ENCODE results near the gene GNG7.
"Not testable (repeated sequence)": the region's sequence is repeated elsewhere in the genome, so short reads cannot be mapped to it uniquely, and the experiment has no call there.

GNG7 gene

DNA sequence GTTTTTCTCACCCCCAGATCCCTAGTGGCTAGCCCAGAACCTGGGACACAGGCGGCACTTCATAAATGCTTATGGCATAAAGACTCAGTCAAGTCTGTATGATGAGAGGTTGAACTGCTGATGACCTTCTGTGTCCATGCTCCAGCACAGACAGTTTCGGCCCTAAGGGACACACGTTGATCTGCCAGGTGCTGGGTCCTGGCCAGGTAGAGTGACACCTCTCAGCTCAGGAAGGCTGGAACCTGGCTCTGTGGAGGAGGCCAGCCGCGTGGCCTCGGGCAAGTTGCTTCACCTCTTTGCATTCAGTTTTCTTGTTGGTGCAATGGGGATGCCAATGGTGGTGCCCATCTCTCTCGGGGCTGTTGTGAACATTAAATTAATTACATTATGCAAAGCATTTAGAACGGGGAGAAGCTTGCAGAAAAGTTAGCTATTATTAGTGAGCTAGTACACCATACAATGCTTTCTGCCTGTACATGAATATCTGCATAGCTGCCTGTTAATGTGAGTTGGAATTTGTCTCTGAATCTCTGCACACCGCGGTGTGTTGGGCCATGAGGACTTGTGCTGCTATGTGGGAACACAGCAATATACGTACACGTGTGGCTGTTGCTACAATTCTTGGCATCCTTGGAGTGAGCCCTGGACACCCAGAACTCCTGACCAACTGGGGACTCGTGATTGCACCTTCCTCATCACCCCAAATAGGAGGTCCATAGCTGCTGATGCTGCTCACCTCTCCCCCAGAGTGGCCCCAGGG is 218.1 kb downstream of the GNG7 start:
- no peak for DNase-seq (ENCODE audit: low spot score)

DNA sequence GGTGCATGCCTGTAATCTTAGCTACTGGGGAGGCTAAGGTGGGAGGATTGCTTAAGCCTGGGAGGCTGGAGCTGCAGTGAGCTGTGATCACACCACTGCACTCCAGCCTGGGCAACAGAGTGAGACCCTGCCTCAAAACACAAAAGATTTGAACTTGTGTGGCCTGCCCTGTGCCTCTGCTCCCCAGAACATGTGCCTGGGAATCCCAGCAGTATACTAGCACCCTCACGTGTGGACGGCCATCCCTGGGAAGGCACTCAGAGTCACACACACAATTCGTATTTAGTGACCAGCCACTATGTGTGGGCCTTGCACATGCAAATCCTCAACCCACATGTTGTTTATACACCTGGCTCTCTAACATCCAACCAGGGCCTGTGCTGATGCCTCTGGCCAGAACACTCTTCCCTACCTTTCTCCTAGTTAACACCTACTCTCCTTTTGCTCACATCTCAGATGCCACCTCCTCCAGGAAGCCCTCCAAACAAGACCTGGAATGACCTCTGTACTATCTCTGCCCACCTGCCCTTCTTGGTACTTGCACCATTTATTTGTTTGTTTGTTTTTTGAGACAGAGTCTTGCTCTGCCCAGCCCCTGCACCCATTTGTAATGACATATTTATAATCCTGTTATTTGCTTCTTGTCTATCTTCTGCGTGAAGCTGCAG is 218.9 kb downstream of the GNG7 start:
- no peak for DNase-seq (ENCODE audit: low spot score)

DNA sequence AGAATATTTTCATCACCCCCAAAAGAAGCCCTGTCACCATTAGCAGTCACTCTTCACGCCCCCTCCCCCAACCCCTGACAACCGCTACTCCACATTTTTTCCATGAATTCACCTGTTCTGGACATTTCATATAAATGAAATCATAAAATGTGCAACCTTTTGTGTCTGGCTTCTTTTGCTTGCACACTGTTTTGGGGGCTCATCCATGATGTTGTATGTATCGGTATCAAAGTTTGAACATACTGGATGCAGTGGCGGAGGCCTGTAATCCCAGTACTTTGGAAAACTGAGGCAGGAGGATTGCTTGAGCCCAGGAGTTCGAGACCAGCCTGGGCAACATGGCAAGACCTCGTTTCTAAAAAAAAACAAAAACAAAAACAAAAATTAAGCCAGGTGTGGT is 219.4 kb downstream of the GNG7 start:
- no peak for DNase-seq (ENCODE audit: low spot score)

DNA sequence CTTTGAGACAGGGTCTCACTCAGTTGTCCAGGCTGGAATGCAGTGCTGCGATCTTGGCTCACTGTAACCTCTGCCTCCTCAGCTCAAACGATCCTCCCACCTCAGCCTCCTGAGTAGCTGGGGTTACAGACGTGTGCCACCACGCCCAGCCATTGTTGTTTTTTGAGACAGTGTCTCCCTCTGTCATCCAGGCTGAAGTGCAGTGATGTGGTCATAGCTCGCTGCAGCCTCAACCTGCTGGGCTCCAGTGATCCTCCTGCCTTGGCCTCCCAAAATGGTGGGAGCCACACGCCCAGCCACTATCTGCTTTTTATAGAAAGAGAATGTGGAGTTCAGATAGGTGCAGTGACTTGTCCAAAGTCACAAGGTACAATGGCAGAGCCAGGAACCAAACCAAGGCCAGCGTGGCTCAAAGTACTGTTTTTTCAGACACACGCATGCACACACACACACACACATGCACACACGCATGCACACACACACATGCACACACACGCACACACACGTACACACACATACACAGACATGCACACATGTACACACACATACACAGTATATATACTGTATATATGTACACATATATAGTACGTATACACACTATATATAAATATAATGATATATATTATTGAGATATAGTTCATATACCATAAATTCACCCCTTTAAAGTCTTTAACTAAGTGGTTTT is 220.0 kb downstream of the GNG7 start:
- no peak for DNase-seq (ENCODE audit: low spot score)

DNA sequence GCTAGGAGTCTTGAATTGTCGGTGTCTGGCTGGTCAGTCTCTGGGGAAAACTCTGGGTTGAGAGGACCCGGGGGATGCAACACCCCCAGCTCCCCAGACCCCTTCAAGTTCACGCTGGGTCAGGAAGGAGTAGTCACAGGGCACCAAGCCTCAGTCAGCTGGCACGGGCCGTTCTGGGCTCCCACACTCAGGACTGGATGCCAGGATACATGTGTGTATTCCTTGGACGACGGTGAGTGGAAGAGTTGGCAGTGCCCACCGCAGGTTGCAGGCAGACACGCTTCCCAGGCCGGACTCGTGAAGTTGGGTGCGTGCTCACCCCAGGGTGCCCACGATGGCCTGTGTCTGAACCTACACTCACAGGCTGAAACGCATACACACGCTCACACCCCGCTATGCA is 221.0 kb downstream of the GNG7 start:
- DNase-seq (ENCODE audit: low spot score) = no peak

DNA sequence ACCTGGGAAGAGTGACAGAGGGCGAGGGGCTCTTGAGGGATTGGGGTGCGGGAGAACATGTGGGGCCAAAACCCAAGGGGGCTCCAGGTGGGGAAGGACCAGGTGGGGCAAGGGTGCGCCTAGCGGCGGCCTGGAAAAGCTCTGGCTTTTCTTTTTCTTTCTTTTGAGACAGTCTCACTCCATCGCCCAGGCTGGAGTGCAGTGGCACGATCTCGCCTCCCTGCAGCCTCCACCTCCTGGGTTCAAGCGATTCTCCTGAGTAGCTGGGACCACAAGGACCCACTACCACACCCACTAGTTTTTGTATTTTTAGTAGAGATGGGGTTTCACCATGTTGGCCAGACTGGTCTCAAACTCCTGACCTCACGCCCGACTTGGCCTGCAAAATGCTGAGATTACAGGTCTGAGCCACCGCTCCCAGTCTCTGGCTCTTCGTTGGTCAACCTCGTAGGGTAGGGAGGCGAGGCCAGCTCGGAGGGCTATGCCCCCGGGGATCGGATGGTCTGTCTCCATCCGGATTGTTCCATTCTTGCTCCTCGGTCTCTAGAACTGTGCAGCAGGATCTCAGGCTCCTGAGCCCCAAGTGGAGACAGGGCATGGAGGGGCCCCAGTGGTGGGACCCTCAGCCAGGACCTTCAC is 222.8 kb downstream of the GNG7 start:
- DNase-seq (ENCODE audit: low spot score) = no peak

DNA sequence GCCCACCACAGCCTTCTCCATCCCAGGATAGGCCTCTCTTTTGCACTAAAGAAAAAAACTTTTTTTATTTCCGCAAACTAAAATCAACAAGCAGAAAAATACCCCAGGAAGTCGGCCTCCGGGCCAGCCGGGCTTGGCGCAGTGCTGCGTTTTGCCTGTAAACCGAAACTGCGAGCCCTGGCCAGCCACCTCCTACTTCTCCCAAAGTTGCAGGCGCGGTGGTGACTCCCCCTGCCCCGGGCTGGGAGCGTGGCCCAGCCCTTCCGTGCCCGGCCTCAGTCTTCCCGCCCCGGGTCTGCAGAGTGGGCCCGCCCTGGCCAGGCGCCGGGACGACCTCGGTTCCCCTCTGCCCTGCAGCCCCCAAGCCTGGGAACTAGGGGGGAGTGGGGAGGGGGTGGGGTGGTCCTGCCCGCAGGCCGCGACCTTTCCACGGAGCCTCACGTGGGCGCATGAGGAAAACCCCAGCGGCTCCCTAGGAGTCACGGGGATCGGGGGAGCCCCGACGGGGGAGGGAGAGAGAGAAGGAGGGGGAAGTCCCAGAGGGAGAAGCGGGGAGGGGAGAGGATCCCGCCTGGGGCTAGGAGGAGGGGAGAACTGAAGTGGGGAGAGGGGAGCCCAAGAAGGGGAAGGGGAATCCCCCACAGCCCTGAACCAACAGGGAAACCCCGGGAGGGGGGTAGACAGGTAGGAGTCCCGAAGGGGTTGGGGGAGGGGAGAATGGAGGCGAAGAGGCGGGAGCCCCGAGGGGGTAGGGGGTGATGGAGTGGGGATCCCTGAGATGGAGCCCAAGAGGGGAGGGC is 223.5 kb downstream of the GNG7 start:
- peak; percentile 65 for DNase-seq (ENCODE audit: low spot score)

DNA sequence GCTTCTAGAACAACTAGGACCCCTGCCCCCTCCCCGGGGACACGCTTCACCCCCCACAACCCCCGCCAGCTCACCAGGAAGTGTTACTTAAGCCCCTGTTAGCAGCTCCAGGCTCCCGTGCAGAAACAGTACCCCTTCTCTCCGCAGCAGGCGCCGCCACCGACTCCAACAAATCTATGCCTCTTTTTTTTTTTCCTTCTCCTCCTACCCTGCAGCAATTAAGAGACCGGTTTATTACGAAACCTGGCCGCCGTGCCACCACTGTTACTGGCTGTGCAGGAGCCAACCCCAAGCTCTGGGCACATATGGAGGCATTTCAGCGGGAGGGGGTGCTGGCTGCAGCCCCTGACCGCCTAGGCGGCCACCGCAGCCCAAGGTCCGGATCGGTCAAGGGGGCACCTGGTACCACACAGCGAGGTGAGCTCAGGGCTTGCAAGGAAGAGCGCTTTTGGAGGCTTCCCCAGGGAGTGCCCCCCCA is 224.2 kb downstream of the GNG7 start:
- peak; percentile 48 for DNase-seq (ENCODE audit: low spot score)

DNA sequence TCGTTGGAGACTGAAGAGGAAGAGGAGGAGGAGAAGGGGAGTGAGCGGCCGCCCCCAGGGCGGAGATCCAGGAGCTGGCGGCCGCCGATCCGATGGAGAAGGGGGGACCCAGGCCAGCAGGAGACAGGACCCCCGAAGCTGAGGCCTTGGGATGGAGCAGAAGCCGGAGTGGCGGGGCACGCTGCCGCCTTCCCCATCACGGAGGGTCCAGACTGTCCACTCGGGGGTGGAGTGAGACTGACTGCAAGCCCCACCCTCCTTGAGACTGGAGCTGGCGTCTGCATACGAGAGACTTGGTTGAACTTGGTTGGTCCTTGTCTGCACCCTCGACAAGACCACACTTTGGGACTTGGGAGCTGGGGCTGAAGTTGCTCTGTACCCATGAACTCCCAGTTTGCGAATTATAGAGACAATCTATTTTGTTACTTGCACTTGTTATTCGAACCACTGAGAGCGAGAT is 224.7 kb downstream of the GNG7 start:
- no peak for DNase-seq (ENCODE audit: low spot score)

DNA sequence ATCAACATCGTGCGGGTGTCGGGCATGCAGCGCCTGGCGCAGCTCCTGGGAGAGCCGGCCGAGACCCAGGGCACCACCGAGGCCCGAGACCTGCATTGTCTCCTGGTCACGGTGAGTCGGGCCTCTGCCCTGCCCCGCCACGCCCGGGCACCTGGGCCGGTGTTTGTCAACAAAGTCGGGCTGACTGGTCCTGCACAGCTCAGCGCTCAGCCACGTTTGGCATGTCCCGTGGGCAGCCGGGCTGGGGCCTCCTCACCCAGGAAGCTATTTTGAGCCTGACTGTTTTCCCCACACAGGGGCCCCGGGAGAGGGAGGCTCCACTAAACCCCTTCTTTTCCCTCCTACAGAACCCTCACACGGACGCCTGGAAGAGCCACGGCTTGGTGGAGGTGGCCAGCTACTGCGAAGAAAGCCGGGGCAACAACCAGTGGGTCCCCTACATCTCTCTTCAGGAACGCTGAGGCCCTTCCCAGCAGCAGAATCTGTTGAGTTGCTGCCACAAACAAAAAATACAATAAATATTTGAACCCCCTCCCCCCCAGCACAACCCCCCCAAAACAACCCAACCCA is 225.3 kb downstream of the GNG7 start:
- no peak for DNase-seq (ENCODE audit: low spot score)

DNA sequence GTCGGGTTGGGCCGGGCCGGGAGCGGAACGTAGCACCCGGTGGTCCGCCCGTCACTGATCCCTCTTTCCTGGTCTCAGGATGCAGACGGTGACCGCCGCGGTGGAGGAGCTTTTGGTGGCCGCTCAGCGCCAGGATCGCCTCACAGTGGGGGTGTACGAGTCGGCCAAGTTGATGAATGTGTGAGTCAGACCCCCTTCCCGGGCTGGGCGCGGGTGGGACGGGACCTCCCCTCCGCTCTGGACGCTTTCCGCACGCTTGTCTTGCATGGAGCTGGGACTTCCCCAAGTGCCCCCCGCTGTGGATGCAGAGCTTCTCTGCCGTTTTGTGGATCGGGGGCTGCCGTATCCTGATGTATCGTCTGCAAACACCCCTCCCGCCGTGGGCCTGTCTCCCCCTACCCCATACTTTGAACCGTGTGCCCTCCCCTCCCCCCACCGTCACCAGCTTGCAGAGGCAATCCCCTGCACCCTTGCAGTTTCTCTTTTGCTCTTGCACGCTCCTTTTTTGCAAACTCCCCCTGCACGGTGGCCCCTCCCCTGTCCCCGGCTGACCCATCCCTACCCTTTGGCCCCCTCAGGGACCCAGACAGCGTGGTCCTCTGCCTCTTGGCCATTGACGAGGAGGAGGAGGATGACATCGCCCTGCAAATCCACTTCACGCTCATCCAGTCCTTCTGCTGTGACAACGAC is 225.9 kb downstream of the GNG7 start:
- peak; percentile 62 for DNase-seq (ENCODE audit: low spot score)

DNA sequence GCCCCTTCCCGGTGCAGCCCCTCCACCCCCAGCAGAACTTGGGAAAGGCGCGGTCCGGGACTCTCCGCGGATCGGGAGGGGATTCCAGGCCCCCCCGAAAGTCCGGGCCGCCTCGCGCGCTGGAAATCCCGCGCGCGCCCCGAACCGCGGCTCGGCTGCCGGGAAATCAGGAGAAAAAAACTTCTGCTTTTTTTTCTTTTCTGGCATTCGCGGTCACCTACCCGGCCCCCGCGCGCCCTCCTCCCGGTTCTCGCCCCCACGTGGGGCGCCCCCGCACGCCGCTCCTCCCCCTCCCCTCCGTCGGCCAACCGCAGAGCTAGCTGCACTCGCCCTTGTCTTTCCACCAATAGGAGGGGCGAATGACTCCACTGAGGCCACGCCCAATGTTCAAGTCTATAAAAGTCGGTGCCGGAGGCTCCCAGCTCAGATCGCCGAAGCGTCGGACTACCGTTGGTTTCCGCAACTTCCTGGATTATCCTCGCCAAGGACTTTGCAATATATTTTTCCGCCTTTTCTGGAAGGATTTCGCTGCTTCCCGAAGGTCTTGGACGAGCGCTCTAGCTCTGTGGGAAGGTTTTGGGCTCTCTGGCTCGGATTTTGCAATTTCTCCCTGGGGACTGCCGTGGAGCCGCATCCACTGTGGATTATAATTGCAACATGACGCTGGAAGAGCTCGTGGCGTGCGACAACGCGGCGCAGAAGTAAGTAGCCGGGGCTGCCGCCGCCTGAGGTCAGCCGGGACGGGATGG is 226.6 kb downstream of the GNG7 start, which contains the start of gene GADD45B:
GADD45B (plus strand) TSS at position 426 of the 749 bp plus-strand sequence; CDS start at position 658, 232 bp downstream.
- peak; percentile 98 for DNase-seq (ENCODE audit: low spot score)

DNA sequence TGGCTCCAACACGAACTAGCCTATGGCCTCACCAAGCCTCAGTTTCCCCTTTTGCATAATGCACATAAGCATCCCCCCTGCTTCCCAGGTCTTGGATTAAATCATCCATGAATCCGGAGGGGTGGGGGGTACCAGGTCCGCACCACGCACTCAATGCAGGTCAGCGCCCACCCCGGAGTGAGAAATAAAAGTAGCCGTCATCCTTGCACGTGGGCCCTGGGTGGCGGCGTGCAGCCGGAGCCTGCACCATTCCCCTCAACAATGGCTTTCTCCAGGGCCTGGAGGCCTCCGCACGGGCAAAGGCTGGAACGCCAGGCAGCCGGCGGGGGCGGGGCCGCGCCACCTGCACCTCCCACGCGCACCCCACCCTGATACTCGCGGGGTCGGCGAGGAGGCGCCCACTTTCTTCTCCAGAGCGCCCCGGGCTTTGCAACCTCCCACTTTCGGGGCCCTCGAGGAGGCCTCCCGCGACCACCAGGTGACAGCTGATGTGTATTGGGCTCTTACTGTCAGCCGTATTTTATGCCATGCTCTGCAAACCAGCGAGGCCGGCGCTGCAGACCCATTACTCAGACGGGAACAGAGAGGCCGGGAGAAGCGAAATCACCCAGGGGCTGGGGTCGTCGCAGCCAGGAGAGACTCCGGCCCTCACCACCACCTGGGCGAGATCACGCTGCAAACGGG is 227.3 kb downstream of the GNG7 start:
- peak; percentile 63 for DNase-seq (ENCODE audit: low spot score)

DNA sequence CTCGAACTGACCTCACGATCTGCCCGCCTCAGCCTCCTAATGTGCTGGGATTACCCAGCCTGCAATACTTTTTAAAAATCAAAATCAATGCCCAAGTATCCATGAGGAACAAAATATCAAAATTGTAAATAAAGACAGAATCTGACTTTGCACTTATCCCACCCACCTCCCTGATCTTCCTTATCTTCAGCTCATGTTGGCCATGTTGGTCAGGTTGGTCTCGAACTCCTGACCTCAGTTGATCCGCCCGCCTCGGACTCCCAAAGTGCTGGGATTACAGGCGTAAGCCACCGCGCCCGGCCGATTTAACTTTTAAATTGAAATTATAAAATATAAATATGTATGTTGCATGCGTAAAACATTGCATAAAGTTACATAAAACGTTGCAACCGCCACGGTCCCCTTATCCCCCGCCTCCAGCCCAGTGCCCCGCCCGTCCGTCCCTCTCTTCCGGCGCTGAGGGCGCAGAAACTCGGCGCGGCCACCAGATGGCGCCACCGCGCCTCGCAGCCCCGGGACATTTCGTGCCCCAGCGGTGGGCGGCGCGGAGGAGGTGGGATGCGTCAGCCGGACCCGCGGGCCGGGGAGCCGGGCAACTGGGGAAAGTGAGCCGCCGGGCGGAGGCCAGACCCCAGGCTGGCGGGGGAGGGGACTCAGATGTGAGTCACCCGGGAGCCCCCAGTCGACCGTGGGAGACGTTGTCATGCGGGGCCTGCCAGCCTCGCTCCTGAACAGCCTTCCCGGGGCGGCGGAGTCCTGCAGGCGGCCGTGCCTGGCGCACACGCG is 228.1 kb downstream of the GNG7 start:
- peak; percentile 88 for DNase-seq (ENCODE audit: low spot score)

DNA sequence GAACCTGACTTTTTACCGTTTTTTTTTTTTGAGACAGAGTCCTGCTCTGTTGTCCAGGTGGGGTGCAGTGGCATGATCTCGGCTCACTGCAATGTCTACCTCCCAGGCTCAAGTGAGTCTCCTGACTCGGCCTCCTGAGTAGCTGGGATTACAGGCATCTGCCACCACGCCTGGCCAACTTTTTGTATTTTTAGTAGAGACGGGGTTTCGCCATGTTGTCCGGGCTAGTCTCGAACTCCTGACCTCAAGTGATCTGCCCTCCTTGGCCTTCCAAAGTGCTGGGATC is 232.6 kb downstream of the GNG7 start:
- DNase-seq (ENCODE audit: low spot score) = not testable (repeated sequence)

DNA sequence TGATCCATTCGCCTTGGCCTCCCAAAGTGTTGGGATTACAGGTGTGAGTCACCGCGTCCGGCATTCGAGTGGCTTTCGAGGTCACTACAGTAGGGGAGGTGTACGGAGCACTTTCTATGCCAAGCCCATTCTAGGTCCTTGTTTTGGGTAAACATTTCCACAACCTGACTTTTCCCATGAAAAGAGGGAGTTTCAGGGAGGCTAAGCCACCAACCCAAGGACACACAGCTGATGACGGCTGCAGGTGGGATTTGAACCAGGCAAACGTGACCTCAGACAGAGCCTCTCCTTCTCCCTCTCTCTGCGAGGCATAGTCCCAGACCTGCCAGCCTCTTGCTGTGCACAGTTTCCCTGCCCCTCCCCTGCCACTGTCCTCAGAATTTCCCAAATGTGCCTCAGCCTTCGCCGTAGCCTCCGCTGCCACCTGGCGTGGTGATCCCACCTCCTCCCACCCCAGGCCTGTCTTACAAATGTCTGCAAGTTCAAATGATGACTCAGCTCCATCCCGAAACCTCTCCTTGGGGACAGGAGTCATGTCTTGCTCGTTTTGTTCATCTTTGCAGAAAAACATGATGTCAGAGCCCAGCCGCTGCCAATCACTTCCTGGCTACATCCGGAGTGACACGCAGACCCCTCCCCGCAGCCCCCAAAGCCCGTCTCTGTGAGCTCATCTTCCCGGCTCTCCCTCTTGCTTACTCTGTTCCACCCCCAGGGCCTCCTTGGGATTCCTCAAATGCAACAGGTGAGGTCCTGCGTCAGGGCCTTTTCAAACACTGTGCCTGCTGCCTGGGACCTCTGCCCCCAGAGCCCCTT is 233.2 kb downstream of the GNG7 start:
- DNase-seq (ENCODE audit: low spot score) = no peak

DNA sequence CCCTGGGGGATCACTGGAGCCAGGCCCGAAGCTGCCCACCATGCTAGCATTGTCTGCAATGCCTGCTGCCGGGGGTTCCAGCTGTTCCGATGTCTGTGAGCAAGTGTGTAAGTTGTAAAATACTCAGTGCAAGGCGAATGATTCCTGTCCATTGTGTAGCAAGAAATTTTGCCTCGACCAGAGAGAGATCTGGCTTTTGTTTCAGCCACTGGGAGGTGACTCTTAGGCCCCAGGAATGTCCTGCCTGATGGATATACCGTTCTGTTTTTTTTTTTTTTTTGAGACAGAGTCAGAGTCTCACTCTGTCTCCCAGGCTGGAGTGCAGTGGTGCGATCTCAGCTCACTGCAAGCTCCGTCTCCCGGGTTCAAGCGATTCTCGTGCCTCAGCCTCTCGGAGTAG is 233.9 kb downstream of the GNG7 start:
- DNase-seq (ENCODE audit: low spot score) = no peak

DNA sequence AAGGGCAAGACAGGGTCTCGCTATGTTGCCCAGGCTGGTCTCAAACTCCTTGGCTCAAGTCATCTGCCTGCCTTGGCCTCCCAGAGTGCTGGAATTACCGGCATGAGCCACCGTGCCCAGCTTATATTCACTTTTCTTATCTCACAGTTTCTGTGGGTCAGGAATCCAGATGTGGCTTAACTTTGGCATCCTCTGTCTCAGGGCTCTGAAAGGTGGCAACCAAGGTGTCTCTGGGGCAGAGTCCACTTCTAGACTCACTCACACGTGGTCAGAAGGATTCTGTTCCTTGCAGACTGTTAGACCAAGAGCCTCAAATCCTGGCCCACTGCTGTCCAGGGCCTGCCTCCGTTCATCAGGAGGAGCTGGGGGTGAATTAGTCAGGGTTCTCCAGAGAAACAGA is 238.1 kb downstream of the GNG7 start:
- no peak for DNase-seq (ENCODE audit: low spot score)
